ENCODE measurements around the gene SOCS7.

DNA sequence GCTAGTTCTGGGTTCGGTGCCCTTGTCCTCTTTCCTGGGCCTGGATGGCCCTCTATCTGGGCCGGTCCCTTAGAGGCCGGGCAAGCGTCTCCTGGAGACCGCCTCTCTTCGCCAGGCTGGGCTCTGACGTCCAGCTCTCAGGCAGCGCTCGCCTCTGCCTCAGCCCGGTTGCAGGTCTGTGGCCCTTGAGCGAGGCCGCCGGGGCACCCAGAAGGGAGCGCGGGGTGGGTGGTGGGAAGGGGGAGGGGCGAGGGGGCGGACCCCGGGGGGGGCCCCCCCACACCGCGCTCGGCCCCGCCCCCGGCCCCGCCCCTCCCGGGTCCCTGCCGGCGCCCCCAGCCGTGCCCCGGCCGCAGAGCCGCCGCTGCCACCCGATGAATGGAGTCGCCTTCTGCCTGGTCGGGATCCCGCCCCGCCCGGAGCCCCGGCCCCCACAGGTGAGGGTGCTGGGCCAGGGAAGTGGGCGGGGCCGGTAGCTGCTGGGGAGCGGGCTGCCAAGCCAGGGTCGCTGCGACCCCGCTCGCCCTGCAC lies 76.5 kb downstream of the SOCS7 start, which contains the start of gene ARHGAP23:
- TF ChIP-seq CTCF (IDR thresholded peaks at IDR 0.05; ENCODE audit: low read length): no peak
- TF ChIP-seq EZH2 (optimal IDR thresholded peaks at IDR 0.05; ENCODE audit: low read depth, low read length): no peak
- no peak for TF ChIP-seq EZH2phosphoT487 (IDR thresholded peaks at IDR 0.05; ENCODE audit: low read length)
